HG03045 (cell line): ENCODE measurements around the gene IL15.
"Not testable (repeated sequence)": the region's sequence is repeated elsewhere in the genome, so short reads cannot be mapped to it uniquely, and the experiment has no call there.

ENCODE experiments used
- ATAC-seq: cut with Tn5 transposase; IDR thresholded peaks from one replicate; pipeline ENCODE4 v1.9.1; 2021; ENCODE audit warnings: mild to moderate bottlenecking, moderate library complexity; ENCODE audit not compliant: unreplicated experiment

The IL15 gene

DNA sequence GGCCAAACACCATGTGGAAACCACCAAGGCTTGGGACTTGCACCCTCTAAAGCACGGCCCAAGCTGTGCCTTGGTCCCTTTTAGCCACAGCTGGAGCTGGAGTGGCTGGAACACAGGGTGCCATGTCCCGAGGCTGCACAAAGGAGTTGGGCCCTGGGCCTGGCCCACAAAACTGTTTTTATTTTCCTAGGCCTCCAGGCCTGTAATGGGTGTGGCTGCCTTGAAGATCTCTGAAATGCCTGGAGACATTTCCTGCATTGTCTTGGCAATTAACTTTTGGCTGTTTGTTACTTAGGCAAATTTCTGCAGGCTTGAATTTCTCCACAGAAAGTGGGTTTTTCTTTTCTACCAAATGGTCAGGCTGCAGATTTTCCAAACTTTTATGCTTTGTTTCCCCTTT, 55.7 kb downstream of the IL15 start:
- ATAC-seq: no peak

GRCh38 chr4:141697116-141697515, 60.7 kb downstream of the IL15 start:
- ATAC-seq: no peak

GRCh38 chr4:141702472-141703182, 66.2 kb downstream of the IL15 start:
- ATAC-seq: no peak

GRCh38 chr4:141703497-141703896, 67.1 kb downstream of the IL15 start:
- no peak for ATAC-seq

DNA sequence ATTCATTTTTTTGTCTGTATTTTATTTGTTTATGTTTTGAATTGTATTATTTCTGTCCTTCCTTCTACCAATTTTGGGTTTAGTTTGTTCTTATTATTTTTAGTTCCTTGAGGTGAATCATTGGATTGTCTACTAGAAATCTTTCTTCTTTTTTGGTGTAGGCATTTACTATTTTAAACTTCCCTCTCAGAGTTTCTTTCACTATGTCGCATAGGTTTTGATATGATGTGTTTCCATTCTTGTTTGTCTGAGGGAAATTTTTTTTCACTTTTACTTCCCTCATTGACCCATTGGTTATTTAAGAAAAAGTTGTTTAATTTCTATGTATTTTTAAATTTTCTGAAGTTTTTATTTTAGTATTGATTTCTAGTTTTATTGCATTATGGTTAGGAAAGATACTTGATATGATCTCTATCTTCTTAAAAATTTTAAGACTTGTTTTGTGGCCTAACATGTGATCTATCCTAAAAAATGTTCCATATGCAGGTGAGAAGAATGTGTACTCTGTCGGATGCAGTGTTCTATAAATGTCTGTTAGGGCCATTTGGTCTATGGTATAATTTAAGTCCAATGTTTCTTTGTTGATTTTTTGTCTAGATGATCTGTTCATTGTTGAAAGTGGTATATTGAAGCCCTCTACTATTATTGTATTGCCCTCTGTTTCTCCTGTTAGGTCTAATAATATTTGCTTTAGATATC, 68.8 kb downstream of the IL15 start:
- ATAC-seq: peak; percentile 71

GRCh38 chr4:141705747-141706377, 69.5 kb downstream of the IL15 start:
- ATAC-seq: peak; percentile 44

DNA sequence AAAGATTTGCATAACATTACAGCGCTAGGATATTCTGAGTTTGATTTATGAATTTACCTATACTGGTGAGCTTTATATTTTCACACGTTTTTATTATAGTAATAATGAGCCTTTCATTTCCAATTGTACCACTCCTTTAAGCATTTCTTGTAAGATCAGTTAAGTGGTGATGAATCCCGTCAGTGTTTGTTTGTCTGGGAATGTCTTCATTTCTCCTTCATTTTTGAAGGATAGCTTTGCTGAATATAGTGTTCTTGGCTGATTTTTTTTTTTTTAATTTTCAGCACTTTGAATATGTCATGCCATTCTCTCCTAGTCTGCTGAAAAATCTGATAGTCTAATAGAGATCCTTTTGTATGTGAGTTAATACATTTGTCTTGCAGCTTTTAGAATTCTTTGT, 70.1 kb downstream of the IL15 start:
- no peak for ATAC-seq

DNA sequence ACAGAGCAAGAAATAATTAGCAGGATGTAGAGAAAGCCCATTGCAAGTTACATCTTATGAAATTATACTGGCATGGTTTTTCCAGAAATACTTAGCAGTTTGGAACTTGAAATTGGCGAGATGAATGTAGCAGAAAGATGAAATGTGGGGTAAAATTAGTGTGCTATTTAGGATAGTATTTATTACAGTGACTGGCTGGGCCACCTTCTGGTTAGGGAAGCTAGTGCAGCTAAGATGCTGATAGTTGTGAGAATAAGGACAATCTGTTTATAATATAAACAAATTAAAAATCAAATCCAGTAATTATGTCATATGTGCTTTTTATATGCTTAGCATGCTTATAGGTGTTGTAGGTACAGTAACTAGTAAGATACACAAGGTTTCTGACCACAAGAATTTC, 74.8 kb downstream of the IL15 start:
- ATAC-seq: no peak

GRCh38 chr4:141713185-141713584, 76.8 kb downstream of the IL15 start:
- ATAC-seq: no peak

GRCh38 chr4:141713771-141714445, 77.5 kb downstream of the IL15 start:
- ATAC-seq: no peak

GRCh38 chr4:141719585-141719984, 83.2 kb downstream of the IL15 start:
- ATAC-seq: no peak

DNA sequence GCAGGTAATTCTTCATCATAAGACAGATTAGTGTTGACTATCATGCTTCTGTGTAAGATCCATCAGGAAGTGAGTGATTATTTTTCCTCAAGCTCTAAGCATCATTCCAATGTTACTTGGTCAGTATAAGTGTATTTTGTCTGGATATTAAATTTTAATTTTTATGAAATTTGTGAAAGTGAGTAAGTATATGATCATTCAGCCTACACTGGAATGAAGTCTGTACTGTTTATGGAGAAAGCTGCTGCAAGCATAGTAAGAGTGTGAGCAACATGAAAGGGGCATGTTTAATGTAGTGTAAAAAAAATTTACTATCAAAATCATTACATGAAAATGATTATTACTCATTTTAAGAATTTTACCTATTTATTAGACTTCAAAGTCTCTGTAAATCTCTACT, 84.8 kb downstream of the IL15 start:
- ATAC-seq: no peak

- ATAC-seq: no peak
Observed at GRCh38 chr4:141724646-141725045, 88.3 kb downstream of the IL15 start.

GRCh38 chr4:141727420-141727819, 91.0 kb downstream of the IL15 start:
- ATAC-seq: no peak

DNA sequence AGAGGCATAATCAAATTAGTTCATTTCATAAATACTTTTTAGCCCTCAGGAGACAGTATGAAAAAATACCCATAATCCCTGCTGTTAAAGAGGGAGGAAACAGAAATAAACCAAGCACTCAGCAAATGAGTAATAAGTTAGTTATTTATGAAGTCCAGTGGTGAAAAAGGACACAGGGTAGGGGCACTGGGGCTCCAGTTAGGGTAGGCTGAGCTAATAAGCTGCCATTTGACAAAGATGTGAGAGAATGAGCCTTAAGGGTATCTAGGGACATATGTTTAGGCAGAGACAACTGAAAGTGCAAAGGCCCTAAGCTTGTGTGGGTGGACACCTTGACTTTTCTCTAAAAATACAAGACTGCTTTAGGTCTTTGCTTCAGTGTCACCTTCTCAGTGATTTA, 94.4 kb downstream of the IL15 start:
- ATAC-seq: peak; percentile 60

DNA sequence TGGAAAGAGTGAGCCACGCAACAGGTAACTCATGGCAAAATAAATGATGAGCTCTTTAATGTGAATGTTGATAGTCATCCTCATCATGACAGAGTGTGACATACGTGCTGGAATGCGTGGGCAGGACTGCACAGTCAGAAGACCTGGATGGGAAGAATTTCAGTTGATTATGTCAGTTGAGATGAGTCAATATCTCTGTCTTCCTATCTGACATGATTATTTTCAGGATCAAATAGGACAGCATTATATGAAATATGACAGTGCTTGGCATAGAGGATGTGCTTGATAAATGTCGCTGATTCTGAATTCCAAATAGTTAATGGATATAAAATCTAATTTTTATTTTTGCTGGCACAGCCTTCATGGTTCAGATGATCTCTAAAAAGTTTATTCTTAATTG, 95.1 kb downstream of the IL15 start:
- no peak for ATAC-seq

DNA sequence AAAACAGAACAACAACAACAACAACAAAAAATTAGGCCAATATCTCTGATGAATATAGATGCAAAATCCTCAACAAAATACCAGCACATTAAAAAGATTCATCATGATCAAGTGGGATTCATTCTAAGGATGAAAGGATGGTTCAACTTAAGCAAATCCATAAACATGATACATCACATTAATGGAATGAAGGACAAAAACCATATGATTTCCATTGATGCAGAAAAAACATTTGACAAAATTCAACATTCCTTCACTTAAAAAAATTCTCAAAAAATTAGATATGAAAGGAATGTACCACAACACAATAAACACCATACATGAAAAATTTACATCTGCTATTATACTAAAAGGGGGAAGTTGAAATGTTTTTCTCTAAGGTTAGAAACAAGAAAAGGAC, 103.3 kb downstream of the IL15 start:
- ATAC-seq: no peak

DNA sequence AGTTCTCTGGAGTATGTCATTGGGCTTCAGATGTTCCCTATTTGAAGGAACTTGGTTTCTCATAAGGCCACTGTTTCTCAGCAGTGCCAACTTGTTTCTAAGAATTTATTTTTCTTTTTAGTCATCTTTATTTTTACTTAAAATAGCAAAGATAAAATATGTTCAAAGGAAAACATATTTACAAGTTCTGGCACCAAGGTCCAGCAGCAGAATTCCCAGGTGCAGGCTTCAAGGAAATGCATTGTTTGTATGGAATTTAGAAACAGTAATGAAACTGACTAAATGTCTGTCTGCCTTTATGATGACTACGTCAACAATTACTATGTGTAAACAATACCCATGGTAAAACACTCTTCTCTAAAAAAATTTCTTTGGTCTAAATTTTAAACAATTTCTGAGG, 109.6 kb downstream of the IL15 start:
- ATAC-seq: no peak

DNA sequence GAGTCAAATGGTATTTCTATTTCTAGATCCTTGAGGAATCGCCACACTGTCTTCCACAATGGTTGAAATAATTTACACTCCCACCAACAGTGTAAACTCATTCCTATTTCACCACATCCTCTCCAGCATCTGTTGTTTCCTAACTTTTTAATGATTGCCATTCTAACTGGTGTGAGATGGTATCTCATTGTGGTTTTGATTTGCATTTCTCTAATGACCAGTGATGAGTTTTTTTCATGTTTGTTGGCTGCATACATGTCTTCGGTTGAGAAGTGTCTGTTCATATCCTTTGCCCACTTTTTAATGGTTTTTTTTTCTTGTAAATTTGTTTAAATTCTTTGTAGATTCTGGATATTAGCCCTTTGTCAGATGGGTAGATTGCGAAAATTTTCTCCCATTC, 115.4 kb downstream of the IL15 start:
- ATAC-seq: not testable (repeated sequence)

DNA sequence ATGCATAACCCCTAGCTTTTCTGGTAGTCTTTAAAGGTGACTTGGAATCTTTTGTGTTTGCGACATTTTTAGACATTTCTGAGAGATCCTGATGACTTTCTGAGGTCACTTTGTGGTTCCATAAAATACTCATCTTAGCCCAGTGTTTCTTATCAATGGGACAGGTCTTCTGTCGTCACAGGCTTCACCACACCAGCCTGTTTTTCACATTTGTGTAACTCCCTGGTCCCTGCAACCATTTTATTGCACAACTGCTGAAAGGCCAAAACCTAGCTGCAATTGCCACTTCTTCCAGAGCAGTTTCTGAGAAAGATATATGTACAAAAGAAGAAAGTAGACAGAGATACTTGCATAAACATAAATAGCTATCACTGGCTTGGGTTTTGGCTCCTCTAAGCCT, 120.9 kb downstream of the IL15 start:
- ATAC-seq: no peak

DNA sequence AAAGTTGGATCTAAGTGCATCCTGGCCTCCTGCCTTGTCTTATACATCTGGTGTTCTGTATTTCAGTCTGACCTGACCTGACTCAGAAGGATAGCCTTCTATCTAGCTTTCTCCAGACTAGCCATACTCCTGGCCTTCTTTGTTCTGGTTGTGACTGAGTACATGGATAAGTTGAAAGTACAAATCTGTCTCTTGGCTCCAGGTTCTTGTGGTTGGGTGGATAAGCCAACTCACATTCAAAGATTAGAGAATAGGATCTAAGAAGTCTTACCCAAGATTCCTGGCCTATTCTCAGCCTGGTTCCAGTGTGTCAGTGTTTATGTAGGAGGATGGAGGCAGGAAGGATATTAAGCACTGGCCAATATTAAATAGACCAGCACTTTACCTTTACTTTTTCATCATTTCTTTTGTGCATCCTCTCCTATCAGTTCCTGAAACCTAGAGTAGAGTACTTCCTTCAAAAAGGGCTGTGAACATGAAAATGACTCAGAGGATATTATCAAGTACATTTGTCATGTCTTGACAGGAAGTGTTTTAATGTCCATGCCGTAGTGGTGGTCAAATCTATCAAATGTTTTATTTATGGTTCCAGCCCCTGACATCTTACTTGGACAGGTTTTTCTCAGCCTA, 123.5 kb downstream of the IL15 start:
- no peak for ATAC-seq
